Measurements from ENCODE around the gene MSI2. TPM values are rescaled to one million over a fixed set of nuclear protein-coding genes. Genes with fewer than 3 reads are reported as not detected.

The MSI2 gene
- total RNA-seq, 2 experiments from 2014 or later, result 65.7 to 71.9 TPM

GRCh38 chr17:57538736-57539456, 282.6 kb downstream of the MSI2 start:
- Mint-ChIP-seq H3K36me3 (no peaks in the 10 kb centered on the region), H3K27ac (no peak overlapping the region), H3K9me3 (no peaks in the 10 kb centered on the region), H3K27me3 (no peaks in the 10 kb centered on the region), H3K4me3 (no peak overlapping the region), H3K4me1 (ENCODE audit: low read depth) (peaks cover 18% of the 10 kb centered on the region)
- ChIA-PET CTCF (no interaction called here), POLR2A (no interaction called here)
- intact Hi-C loops (cut with micrococcal nuclease), result loop anchor here (5.0 kb wide), 1 partner anchor 63 kb away; no protein-coding TSS in a partner anchor
- DNase-seq, result no peak

- CTCF ChIA-PET, result no interaction called here
Observed at GRCh38 chr17:57539529-57540301, 283.4 kb downstream of the MSI2 start.

GRCh38 chr17:57540596-57540995, 284.3 kb downstream of the MSI2 start:
- no peak for DNase-seq
- intact Hi-C loops (cut with micrococcal nuclease), result no loop called here
- no peaks in the 10 kb centered on the region for H3K36me3 Mint-ChIP-seq
- H3K27ac Mint-ChIP-seq, result no peak overlapping the region
- ChIA-PET POLR2A (no interaction called here), CTCF (interaction anchor here (1.1 to 1.5 kb wide), 2 partner anchors 57 to 298 kb away, joined by 3 to 4 read pairs; no protein-coding TSS in a partner anchor)
- H3K4me1 Mint-ChIP-seq (ENCODE audit: low read depth), result peaks cover 25% of the 10 kb centered on the region
- H3K9me3 Mint-ChIP-seq, result no peaks in the 10 kb centered on the region
- no peaks in the 10 kb centered on the region for H3K27me3 Mint-ChIP-seq
- no peak overlapping the region for H3K4me3 Mint-ChIP-seq

More at GRCh38 chr17:57539529-57540301, 283.4 kb downstream of the MSI2 start:
- H3K27me3 Mint-ChIP-seq, result no peaks in the 10 kb centered on the region
- H3K9me3 Mint-ChIP-seq, result no peaks in the 10 kb centered on the region
- no peak overlapping the region for H3K27ac Mint-ChIP-seq
- POLR2A ChIA-PET, result no interaction called here
- intact Hi-C loops (cut with micrococcal nuclease), result loop anchor here (5.0 kb wide), 1 partner anchor 63 kb away; no protein-coding TSS in a partner anchor
- peaks cover 24% of the 10 kb centered on the region for H3K4me1 Mint-ChIP-seq (ENCODE audit: low read depth)
- H3K36me3 Mint-ChIP-seq, result no peaks in the 10 kb centered on the region
- no peak overlapping the region for H3K4me3 Mint-ChIP-seq
- no peak for DNase-seq

GRCh38 chr17:57541049-57541448, 284.7 kb downstream of the MSI2 start:
- CTCF ChIA-PET, result interaction anchor here (1.1 to 1.5 kb wide), 2 partner anchors 57 to 298 kb away, joined by 3 to 4 read pairs; no protein-coding TSS in a partner anchor
- intact Hi-C loops (cut with micrococcal nuclease), result no loop called here
- H3K4me3 Mint-ChIP-seq, result no peak overlapping the region
- no peaks in the 10 kb centered on the region for H3K9me3 Mint-ChIP-seq
- peaks cover 25% of the 10 kb centered on the region for H3K4me1 Mint-ChIP-seq (ENCODE audit: low read depth)
- H3K27ac Mint-ChIP-seq, result no peak overlapping the region
- no peaks in the 10 kb centered on the region for H3K36me3 Mint-ChIP-seq
- POLR2A ChIA-PET, result no interaction called here
- no peaks in the 10 kb centered on the region for H3K27me3 Mint-ChIP-seq
- DNase-seq, result no peak

GRCh38 chr17:57541472-57542394, 285.4 kb downstream of the MSI2 start:
- H3K36me3 Mint-ChIP-seq, result no peaks in the 10 kb centered on the region
- CTCF ChIA-PET, result interaction anchor here (1.5 kb wide), 1 partner anchor 56 kb away, joined by 4 read pairs; no protein-coding TSS in a partner anchor
- H3K27me3 Mint-ChIP-seq, result no peaks in the 10 kb centered on the region
- no peak overlapping the region for H3K4me3 Mint-ChIP-seq
- POLR2A ChIA-PET, result no interaction called here
- intact Hi-C loops (cut with micrococcal nuclease), result no loop called here
- peaks cover 25% of the 10 kb centered on the region for H3K4me1 Mint-ChIP-seq (ENCODE audit: low read depth)
- H3K9me3 Mint-ChIP-seq, result no peaks in the 10 kb centered on the region
- DNase-seq, result no peak
- no peak overlapping the region for H3K27ac Mint-ChIP-seq

GRCh38 chr17:57542510-57542909, 286.2 kb downstream of the MSI2 start:
- DNase-seq, result no peak
- no peak overlapping the region for H3K4me3 Mint-ChIP-seq
- intact Hi-C loops (cut with micrococcal nuclease), result no loop called here
- no peaks in the 10 kb centered on the region for H3K36me3 Mint-ChIP-seq
- H3K27me3 Mint-ChIP-seq, result no peaks in the 10 kb centered on the region
- CTCF ChIA-PET, result no interaction called here
- no peaks in the 10 kb centered on the region for H3K9me3 Mint-ChIP-seq
- no peak overlapping the region for H3K27ac Mint-ChIP-seq
- POLR2A ChIA-PET, result no interaction called here
- H3K4me1 Mint-ChIP-seq (ENCODE audit: low read depth), result peaks cover 19% of the 10 kb centered on the region

GRCh38 chr17:57543230-57543629, 286.9 kb downstream of the MSI2 start:
- no peaks in the 10 kb centered on the region for H3K36me3 Mint-ChIP-seq
- H3K4me1 Mint-ChIP-seq (ENCODE audit: low read depth), result peaks cover 14% of the 10 kb centered on the region
- no peak for DNase-seq
- POLR2A ChIA-PET, result no interaction called here
- no peaks in the 10 kb centered on the region for H3K9me3 Mint-ChIP-seq
- CTCF ChIA-PET, result interaction anchor here (0.5 to 0.6 kb wide), 2 partner anchors 7 to 430 kb away, joined by 3 read pairs; no protein-coding TSS in a partner anchor
- H3K4me3 Mint-ChIP-seq, result no peak overlapping the region
- intact Hi-C loops (cut with micrococcal nuclease), result no loop called here
- H3K27me3 Mint-ChIP-seq, result no peaks in the 10 kb centered on the region
- H3K27ac Mint-ChIP-seq, result no peak overlapping the region

- no peaks in the 10 kb centered on the region for H3K9me3 Mint-ChIP-seq
- CTCF ChIA-PET, result no interaction called here
- peaks cover 15% of the 10 kb centered on the region for H3K4me1 Mint-ChIP-seq (ENCODE audit: low read depth)
Observed at GRCh38 chr17:57544401-57544800, 288.1 kb downstream of the MSI2 start.

GRCh38 chr17:57544834-57545463, 288.6 kb downstream of the MSI2 start:
- H3K4me3 Mint-ChIP-seq, result no peak overlapping the region
- H3K27me3 Mint-ChIP-seq, result no peaks in the 10 kb centered on the region
- intact Hi-C loops (cut with micrococcal nuclease), result no loop called here
- no peaks in the 10 kb centered on the region for H3K36me3 Mint-ChIP-seq
- no peak for DNase-seq
- no peak overlapping the region for H3K27ac Mint-ChIP-seq
- ChIA-PET POLR2A (no interaction called here), CTCF (no interaction called here)
- H3K4me1 Mint-ChIP-seq (ENCODE audit: low read depth), result peaks cover 17% of the 10 kb centered on the region
- no peaks in the 10 kb centered on the region for H3K9me3 Mint-ChIP-seq

More at GRCh38 chr17:57544401-57544800, 288.1 kb downstream of the MSI2 start:
- no peaks in the 10 kb centered on the region for H3K27me3 Mint-ChIP-seq
- H3K4me3 Mint-ChIP-seq, result no peak overlapping the region
- intact Hi-C loops (cut with micrococcal nuclease), result no loop called here
- no peak overlapping the region for H3K27ac Mint-ChIP-seq
- DNase-seq, result no peak
- POLR2A ChIA-PET, result no interaction called here
- no peaks in the 10 kb centered on the region for H3K36me3 Mint-ChIP-seq

- Mint-ChIP-seq H3K4me3 (no peak overlapping the region), H3K4me1 (ENCODE audit: low read depth) (peaks cover 19% of the 10 kb centered on the region), H3K9me3 (no peaks in the 10 kb centered on the region), H3K36me3 (no peaks in the 10 kb centered on the region), H3K27me3 (no peaks in the 10 kb centered on the region), H3K27ac (no peak overlapping the region)
- ChIA-PET CTCF (no interaction called here), POLR2A (no interaction called here)
- intact Hi-C loops (cut with micrococcal nuclease), result no loop called here
- no peak for DNase-seq
Observed at GRCh38 chr17:57545731-57546342, 289.5 kb downstream of the MSI2 start.

Data from activated CD4-positive, alpha-beta memory T cell treated with anti-CD3 and anti-CD28 coated beads for 36 hours (primary cell).